ENCODE measurements around the gene CTBP2.
"Not testable (repeated sequence)": the region's sequence is repeated elsewhere in the genome, so short reads cannot be mapped to it uniquely, and the experiment has no call there.

DNA sequence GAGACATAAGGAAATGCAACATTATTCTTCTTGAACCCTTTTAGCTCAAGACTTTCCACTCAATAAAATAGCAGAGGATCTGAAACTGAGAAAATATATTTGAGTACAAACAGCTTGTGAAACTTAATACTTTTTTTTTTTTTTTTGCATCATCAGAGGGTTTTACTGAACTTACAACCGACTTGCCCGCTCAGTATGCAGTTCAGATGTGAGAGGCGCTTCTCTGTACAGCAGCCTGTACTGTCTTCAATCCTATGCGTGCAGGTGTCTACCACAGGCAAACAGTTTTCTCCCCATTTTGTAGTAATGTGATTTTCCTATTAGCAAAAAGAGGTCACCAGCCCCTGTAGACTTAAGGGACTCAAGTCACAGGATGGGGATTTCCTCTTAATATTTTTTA lies 171.6 kb downstream of the CTBP2 start:
- TF ChIP-seq CTCF (IDR thresholded peaks at IDR 0.05); POLR2AphosphoS5 (IDR thresholded peaks at IDR 0.05; ENCODE audit: low read depth, low read length); SIN3A (IDR thresholded peaks at IDR 0.05; ENCODE audit: borderline replicate concordance, insufficient read depth, low read depth, low read length): not testable (repeated sequence)

Measured in Panc1 (cell line).